Erythroblast (primary cell): ENCODE data around the gene MAP1LC3B2.

Experiments
- GATA1 ChIP-seq: IDR thresholded peaks from 2 replicates; pipeline ENCODE4 v1.6.1; 2011; ENCODE audit warnings: low read depth, mild to moderate bottlenecking, control low read depth, low read length, moderate library complexity
- POLR2A ChIP-seq: IDR thresholded peaks from 2 replicates; pipeline ENCODE4 v1.6.1; 2011; ENCODE audit warnings: mild to moderate bottlenecking, low read length

GRCh38 chr12:116545144-116545543 is 14.0 kb upstream of the MAP1LC3B2 start:
- TF ChIP-seq POLR2A (no peak), GATA1 (no peak)
